Measurements from ENCODE around the gene ACTR1B.

GRCh38 chr2:97703741-97704140 is 39.9 kb upstream of the ACTR1B start:
- no peak for TF ChIP-seq CTCF (conservative IDR thresholded peaks at IDR 0.05; ENCODE audit: low read length)
- TF ChIP-seq EZH2phosphoT487 (IDR thresholded peaks at IDR 0.05; ENCODE audit: borderline replicate concordance) = no peak

All from Loucy (cell line).